ENCODE data around the gene ST8SIA1.
A peak's percentile ranks its signal among the peaks of the same experiment; 100 is the strongest.

Gene ST8SIA1

DNA sequence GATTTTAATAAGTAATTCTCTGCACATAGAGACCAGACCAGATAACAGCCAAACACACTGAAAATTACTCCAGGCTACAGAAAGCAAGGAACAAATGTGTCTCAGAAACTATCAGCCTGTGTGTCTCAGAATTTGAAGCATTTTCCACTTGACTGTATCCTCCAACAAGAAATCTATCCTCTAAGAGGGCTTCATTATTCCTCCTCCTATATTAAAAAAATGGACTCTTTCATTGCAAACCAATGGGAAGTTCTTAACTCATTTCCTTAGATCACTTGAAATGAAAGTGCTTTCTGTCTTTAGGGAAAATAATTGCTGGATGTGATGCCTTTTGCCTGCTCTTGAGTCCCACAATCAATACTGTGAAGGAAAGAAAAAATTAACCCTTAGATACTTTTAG is 2.3 kb downstream of the ST8SIA1 start:
- no peak for DNase-seq

DNA sequence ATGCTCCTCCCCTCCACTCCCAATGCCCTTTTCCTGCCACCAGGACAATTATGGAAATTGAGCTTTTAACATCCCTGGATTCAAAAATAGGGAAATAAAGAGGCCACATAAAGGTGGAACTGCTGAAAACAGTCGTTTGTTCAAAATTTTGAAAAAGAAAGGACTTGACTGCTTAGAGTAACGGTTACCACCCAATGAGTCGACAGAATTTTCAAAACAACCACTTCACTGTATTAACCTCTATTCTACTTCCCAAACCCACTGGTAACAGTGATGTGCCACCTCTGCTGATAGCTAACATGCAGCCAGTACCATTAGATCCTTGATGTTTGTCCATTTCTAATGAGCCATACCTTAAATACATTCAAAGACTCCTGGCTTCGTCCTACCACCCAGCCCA is 4.9 kb downstream of the ST8SIA1 start:
- no peak for DNase-seq

DNA sequence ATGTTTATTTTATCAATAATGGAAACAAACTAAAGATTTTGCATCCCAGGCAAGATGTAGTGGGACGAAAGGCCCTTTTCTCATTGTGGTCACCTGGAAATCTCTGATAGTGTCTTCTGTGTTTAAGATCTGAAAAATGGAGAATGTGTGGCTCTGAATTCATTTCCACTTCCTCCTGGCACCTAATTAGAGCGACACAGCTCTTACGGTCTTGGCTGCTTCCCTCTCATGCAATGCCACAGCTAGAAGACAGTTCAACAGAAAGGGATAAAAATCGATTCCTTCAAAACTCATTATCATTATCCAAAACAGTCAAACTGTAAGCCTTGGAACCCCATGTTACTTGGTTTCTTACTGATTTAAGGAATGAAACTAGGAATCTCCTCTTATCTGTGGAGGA is 9.3 kb downstream of the ST8SIA1 start:
- no peak for DNase-seq

DNA sequence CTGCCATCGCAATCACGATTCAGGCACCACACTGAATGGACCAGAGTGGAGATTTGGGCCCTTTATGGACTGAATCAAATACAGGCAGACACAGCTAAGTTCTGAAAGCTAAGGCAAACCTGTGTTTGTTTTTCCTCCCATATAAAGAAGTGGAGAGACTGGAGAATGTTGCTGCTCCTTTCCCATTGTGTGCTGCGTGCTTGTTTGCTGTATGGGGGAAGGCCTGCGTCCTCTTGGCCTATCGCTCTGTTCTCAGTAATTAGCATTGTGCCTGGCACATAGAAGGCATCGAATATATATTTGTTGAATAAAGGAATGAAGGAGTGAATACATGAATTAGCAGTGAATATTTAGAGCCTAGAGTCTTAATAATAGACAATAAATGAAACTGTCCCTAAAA is 12.4 kb downstream of the ST8SIA1 start:
- DNase-seq: no peak

DNA sequence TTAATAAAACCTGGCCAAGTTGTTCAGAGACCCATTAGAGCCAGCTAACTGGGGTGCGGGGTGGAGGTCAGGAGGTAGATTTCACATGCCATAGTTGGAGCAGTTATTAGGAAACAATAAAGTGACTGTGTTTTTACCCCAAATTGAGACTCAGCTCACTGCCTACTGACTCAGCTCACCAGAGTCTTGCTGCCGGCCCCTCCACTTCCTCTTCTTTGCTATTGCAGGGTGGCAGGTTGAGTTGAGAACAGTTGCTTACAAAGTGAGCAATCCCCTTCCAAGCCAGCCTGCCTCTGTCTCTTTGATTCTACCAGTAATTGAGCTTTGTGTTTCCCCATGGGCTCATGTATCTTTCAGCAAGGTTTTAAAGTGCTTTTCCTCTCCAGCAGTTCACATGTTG is 12.9 kb downstream of the ST8SIA1 start:
- DNase-seq: peak in 1 of 58 donors; percentile 21

DNA sequence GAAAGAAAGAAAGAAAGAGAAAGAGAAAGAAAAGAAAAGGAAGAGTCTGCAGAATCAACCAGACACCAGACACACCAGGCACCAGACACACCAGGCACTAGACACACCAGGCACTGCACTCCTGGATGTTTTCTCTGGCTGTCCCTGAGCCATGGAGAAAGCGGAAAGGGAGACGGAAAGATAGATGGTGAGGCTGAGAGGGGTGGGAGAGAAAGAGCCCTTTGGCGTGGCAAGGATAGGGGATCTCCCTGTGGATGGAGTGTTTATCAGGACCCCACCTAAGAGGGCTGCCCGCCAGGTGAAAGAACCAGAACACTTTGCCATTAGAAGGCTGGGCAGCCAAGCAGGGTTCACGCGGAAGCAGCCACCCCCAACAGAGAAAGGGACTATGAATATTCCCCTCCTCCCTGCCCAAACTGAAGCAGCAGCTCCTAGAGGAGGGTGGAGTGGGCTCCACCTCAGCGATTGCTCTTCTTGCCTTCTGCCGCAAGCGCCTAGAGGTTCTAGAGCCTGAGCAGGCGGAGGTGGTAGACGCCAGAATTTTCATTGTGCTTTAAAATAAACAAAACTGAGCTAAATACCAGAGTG is 13.4 kb downstream of the ST8SIA1 start:
- DNase-seq: no peak

DNA sequence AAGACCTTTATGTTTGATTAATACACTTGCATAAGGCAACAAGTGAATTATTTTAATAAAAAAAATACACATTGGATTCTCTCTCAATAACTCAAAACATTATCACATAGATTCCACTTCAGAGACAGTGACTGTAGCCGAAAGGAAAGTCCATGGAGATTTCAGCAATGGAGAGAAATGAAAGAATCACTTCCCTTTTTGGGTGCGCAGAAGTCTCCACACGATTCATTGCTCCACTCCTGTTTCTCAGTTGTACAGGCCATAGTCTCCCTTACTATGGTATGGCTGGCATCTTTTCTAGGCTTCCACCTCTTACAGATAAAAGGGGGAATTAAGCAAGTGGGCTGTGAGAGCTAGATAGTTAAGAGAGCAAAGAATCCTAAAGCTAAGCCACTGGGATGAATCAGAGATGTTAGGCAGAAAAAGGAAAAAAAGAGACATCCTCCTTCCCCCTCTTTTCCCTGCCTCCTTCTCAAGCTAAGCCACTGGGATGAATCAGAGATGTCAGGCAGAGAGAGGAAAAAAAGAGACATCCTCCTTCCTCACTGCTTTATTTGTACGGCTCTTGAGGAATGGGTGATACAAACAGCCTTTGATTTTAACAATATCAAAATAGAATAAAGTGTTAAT is 16.3 kb downstream of the ST8SIA1 start:
- no peak for DNase-seq

DNA sequence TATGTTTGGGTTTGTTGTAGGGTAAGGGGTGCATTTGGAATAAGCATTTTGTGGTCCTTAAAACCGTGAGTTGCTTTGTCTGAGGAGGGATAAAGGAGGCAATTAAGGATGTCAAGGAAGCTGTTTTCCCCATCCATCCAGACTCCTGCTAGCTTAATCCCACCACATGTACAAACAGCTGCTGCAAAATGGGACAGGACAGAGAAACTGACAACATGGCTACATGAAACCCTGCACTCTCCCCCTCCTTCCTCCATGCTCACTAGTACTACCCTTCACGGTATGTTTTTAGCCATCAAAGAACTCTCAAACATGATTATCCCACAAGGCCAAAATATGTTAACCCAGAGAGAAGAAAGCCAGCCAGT is 20.6 kb downstream of the ST8SIA1 start:
- DNase-seq: no peak

DNA sequence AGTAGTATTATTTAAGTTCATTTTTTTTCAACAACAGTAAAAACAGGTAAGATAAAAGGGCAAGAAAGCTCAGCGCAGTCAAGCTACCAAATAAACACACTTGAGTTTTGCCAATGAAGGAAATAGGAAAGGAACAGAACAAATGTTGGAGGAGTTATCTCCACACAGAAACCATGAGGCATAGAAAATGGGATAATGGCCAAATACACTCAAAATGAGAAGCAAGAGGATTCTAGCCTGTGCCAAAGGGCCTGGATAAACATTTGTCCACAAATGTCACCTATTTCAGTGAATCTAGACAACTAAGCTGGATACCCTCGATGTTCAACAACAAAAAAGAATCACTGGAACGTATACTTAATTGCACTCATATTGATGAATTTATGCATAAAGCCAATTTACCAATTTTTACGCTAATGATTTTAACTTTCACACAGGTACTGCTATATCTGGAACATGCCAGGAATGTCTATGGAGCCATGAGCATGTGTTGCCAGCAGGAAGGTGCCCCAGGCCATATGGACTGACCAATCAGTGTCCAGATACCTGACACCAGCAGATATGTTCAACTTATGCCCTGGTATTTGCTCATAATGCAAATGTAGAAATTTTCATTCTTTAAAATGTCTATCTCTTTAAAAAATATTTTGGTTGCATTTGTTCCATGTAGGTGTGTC is 21.1 kb downstream of the ST8SIA1 start:
- DNase-seq: no peak

DNA sequence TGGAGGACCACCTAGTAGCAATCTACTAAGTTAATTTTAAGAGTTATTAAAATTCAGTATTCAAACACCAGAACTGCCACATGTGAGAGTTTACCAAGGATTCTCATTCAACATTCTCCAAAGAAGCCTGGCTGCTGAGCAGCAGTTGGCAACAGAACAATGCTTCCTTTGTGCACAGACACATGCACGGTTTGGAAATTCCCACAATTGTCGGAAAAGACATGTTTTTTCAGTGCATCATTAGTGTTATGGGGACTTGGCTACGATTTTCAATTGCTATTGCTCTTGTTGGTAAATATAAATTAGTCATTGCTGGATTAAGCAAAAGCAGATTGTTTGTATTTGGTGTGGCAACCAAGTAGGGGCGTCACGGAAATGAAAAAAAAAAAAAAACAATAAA is 22.2 kb downstream of the ST8SIA1 start:
- DNase-seq: peak in 46 of 58 donors; percentile 2 to 87 (median 44)

DNA sequence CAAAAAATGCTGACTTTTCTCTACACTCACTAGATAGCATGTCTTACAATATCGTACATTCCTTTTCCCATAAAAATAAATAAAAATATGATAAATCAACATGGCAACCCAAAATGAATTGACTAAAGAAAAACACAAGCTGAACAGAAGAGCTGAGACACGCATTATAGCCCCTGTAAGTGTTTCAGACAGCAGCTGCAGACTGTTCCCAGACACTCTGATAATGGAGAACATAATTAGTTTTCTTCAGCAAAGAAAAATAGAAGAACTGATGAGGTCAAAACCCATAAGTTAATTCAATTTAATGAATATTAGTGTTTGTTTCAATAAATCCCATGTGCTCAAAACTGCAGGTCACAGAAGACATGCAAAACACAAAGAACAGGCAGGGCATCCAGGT is 23.8 kb downstream of the ST8SIA1 start:
- DNase-seq: no peak

DNA sequence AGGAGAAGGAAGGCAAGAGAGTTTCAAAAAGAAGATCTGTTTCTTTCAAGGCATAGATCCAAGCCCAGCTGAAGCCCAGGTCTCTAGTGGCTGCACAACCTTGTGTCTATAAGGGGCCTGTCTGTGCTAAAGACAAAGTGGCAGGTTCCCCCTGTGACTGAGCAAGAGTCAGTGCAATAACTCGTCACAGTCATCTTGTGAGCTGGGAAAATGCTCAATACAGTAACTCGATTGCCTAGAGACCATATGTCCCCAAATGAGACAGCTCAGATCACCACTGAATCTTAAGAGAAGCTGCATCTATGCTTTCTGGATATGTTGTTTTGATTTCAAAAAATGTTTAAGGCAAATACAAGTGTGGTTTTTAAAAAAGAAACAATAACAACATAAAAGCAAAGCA is 24.2 kb downstream of the ST8SIA1 start:
- DNase-seq: no peak

DNA sequence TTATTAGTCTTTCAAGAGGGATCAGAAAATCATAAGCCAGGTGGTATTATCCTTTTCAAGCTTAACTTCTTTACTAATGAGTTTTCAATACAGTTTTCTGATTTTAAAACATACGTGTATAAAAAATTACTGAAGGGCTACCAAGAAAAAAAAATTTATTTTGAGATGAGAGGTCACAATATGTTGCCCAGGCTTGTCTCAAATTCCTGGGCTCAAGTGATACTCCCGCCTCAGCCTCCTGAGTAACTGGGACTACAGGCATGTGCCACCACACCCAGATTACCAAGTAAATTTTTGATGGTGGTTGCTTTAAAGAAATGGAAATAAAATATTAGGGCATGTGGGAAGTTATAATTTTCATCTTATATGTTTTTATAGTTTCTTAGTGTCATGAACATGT is 26.7 kb downstream of the ST8SIA1 start:
- DNase-seq: no peak

DNA sequence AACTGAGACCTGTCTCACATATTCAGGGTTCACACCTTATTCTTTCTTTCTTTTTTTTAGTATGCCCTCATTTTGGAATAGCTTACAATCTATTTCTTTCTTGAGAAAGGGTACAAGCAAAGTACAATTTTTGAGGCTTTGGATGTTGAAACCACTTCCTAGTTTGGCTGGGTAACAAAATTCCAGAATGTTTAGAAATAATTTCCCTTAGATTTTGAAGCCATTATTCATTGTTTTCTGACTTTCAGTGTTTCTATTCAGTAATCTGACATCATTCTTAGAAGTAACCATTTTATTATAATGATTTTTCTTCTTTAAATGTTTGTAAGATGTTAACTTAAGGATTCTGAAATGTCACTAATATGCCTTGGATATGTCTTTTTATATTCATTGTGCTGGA is 28.2 kb downstream of the ST8SIA1 start:
- no peak for DNase-seq

DNA sequence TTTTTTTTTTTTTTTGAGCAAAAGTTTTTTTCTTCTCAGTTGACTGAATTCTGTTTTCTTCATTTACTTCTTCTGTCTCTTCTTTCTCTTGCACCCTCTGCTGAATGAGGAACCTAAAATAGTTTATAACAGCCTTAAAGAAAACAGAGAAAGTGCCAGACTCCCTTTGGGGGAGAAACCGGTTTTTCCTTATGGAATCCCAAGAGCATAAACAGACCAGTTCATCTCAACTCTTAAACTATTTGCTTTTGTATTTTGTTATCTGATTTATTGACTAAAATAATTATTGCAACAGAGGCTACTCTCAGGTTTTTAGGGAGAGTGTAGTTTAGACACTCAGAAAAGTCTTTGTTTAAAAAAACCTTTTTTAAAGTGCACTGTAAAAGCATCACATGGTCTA is 30.2 kb downstream of the ST8SIA1 start:
- no peak for DNase-seq

DNA sequence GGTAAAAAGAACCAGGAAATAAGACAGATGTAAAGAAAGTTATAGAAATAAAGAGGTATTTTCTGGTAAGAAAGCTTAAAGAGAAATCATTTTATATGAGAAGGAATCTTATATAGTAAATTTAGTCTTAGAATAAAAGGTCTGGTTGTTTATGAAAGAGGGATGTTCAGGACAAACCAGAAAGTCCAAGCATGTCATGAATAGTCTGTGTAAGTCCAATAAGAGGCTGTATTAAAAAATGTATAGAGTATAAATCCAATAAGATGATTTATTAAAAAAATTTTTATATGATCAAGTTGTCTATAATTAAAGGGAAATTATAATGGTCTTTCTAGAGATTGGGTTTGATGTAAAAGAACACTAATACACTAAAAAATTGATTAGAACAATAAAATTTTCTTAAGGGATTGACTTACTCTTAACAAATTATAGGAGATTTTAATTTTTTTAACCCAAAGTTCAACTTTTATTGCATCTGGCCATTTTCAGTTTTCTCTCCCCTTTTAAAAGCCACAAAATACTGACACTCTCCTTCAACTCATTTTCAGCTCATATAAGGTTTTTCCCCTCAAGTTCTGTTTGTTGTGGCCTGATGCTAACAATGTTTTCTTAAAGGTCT is 35.1 kb downstream of the ST8SIA1 start:
- DNase-seq: no peak

DNA sequence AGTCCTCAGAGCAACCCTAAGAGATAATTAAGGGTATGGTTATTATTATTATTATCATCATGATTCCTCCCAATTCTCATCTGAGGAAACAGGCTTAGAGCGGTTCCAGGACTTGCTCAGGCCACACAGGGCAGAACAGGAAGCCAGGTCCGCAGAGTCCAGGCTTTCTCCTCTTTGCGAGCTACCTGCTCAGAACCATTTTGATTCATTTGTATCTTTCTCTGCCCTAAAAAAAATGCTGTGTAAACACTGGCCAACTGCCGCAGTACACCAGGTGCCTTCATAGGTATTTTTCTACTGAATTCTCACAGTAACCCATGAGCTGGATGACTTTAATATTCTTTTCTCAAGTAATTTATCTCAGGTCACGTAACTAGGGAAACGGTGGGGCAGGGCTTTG is 45.3 kb downstream of the ST8SIA1 start:
- no peak for DNase-seq

DNA sequence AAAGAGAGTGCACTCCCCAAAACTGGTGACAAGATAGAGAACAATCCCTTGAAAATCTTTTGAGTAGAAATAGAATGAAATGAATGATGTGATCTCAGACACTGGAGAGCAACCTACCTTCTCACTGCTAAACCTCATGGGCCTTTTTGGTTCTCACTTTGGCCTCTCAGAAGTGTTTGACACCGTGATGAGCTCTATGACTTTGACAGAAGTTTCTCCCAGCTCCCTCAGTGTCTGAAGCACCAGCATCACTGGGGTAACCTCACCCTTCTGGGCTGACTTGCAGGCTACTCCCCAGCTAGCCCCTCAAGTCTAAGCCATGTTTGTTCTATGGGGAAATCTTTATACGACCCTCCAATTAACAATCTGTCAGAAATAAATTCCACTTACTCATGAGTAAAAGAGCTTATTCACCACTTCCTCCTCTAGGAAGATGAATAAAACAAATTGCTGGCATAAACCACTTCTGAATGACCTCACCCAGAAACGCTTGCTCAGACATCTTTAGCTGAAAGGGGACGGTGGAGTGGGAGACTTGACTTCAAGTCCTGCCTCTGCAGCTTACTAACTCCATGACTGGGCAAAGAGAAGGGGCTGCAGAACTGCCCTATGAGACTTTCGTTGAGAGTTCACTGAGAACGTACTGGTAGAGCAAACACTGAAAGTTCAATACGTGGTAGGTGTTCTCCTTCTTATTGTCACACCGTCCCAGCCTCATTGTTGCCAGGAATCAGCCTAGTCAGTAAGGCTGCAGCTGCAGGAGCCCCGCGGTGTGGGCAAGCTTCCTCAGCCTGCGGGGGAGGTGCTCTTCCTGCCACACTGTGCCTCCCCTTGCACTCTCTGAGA is 46.5 kb downstream of the ST8SIA1 start:
- no peak for DNase-seq

DNA sequence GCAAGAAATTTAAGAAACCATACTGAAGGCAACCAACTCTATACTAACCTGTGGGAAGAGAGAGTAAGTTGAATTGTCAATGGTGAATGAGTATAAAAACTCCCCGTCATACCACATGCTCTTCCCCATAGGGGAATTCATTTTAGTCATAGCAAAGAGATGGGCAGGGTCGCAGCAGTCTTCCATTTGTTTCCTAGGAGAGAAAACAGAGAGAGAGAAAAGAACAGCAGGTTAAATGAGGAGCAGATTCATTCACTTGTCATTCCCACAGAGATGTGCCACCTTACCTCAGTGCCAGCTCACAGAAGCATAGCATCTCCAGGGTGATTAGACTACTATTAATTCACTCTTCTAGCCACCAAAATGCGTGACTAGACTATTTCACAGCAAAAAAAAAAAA is 47.4 kb downstream of the ST8SIA1 start:
- DNase-seq: no peak

DNA sequence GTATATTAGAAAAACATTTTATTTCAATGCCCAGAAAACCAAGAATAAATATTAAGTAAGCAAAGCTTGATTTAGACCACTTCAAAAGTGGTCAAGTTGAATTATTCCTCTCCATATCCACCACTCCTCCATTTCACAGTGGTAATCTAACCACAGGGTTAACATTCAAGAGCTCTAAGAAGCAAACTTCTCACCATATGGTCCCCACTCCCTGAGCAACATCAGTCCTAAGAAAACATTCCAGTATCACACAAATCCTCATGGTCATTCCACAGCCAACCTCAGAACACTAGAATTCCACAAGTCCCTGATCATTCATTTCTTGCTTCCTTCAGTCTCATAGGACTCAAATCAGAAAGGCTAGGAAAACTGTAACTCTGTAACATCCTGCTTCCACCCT is 47.9 kb downstream of the ST8SIA1 start:
- no peak for DNase-seq

DNA sequence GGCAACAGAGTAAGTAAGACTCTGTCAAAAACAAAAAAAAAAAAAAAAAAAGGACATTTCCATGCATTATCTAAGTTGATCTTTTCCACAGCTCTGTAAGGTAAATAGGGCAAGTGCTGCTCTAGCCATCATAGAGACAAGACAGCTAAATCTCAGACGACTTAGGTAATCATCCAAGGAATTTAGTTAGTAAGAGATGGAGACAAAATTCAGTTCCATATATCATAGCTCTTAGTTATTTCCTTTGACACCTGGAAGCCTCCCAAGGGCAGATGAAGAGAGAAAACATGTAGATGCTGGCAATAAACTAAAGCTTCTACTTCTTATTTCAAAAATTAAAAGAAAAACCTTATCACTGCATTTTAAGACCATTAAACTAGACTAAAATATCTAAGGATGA is 48.7 kb downstream of the ST8SIA1 start:
- DNase-seq: no peak

DNA sequence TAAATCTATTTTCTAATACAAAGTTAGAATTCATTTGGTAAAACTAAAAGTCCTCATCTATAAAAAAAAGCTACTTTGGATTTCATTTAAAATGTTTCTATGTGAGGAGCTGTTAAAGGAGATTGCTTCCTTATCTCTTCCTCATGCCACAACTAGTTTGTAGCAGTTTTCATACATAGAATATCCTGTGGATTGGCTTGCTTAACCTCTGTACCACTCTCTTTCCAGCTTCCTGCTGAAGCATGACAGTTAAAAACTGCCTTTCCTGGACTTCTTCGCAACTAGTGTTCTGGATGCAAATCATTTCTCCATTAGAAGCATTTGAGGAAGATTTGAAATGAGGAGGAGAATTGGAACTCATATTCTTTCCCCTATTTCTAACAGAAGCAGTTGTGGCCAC is 49.6 kb downstream of the ST8SIA1 start:
- no peak for DNase-seq

All from anterior cingulate cortex (tissue), 58 donors.